SK-N-MC (cell line): ENCODE data around the gene CORIN.

Experiments
- DNase-seq: peaks from one replicate; pipeline ENCODE4 v3.0.0-alpha.2; 2011; ENCODE audit warnings: low read depth, low spot score
- H3K27ac ChIP-seq: fragments of 200-600 bp; sonication (generic); 2 replicates; pipeline ENCODE4 v1.5.1; 2016; ENCODE audit warnings: mixed run types
- H3K36me3 ChIP-seq: fragments of 200-600 bp; sonication (generic); 2 replicates; pipeline ENCODE4 v1.6.1; 2017; ENCODE audit warnings: antibody characterized with exemption, low read length, mixed read lengths; ENCODE audit not compliant: insufficient read depth
- H3K4me3 ChIP-seq: fragments of 200-600 bp; sonication (generic); 2 replicates; pipeline ENCODE4 v1.5.1; 2016
- H3K9ac ChIP-seq: fragments of 200-600 bp; sonication (generic); 2 replicates; pipeline ENCODE4 v1.8.0; 2017; ENCODE audit warnings: mixed run types, mixed read lengths; ENCODE audit not compliant: insufficient read length
- H3K9me3 ChIP-seq: fragments of 200-600 bp; sonication (generic); 2 replicates; pipeline ENCODE4 v1.6.1; 2017; ENCODE audit warnings: low read depth, mild to moderate bottlenecking, antibody characterized with exemption, low read length, moderate library complexity, mixed read lengths
- EZH2 ChIP-seq: fragments of 200-600 bp; sonication (generic); IDR thresholded peaks from one replicate; pipeline ENCODE4 v1.6.1; 2017; ENCODE audit warnings: antibody characterized with exemption
- FOXP2 ChIP-seq: optimal IDR thresholded peaks from 2 replicates; pipeline ENCODE3; 2011; ENCODE audit warnings: mild to moderate bottlenecking, moderate library complexity; ENCODE audit not compliant: insufficient read depth; ENCODE audit errors: extremely low read length, control extremely low read depth
- POLR2AphosphoS5 ChIP-seq: IDR thresholded peaks from 2 replicates; pipeline ENCODE4 v1.6.1; 2012; ENCODE audit warnings: mild to moderate bottlenecking, low read depth, low read length, borderline replicate concordance

The CORIN gene

GRCh38 chr4:47736146-47736545 is 101.7 kb downstream of the CORIN start:
- no peaks in the 10 kb centered on the region for H3K9me3 ChIP-seq
- no peak for DNase-seq
- no peak overlapping the region for H3K9ac ChIP-seq
- no peak overlapping the region for H3K27ac ChIP-seq
- H3K4me3 ChIP-seq: no peak overlapping the region
- TF ChIP-seq FOXP2 (no peak), POLR2AphosphoS5 (no peak), EZH2 (no peak)
- H3K36me3 ChIP-seq: no peaks in the 10 kb centered on the region

- Histone ChIP-seq H3K9ac (no peak overlapping the region), H3K4me3 (no peak overlapping the region), H3K27ac (no peak overlapping the region), H3K9me3 (no peaks in the 10 kb centered on the region), H3K36me3 (no peaks in the 10 kb centered on the region)
- TF ChIP-seq FOXP2 (no peak), POLR2AphosphoS5 (no peak), EZH2 (no peak)
- no peak for DNase-seq
Observed at GRCh38 chr4:47733302-47734175, 104.3 kb downstream of the CORIN start.

GRCh38 chr4:47731182-47731581 is 106.7 kb downstream of the CORIN start:
- no peak overlapping the region for H3K27ac ChIP-seq
- no peaks in the 10 kb centered on the region for H3K9me3 ChIP-seq
- H3K4me3 ChIP-seq: no peak overlapping the region
- TF ChIP-seq EZH2: no peak
- no peak for TF ChIP-seq POLR2AphosphoS5
- TF ChIP-seq FOXP2: no peak
- no peak overlapping the region for H3K9ac ChIP-seq
- H3K36me3 ChIP-seq: no peaks in the 10 kb centered on the region
- no peak for DNase-seq

- Histone ChIP-seq H3K9me3 (no peaks in the 10 kb centered on the region), H3K27ac (no peak overlapping the region), H3K4me3 (no peak overlapping the region), H3K9ac (no peak overlapping the region), H3K36me3 (no peaks in the 10 kb centered on the region)
- no peak for DNase-seq
- no peak for TF ChIP-seq EZH2
- no peak for TF ChIP-seq FOXP2
Observed at GRCh38 chr4:47729131-47729680, 108.7 kb downstream of the CORIN start.

- Histone ChIP-seq H3K4me3 (no peak overlapping the region), H3K36me3 (no peaks in the 10 kb centered on the region), H3K27ac (no peak overlapping the region), H3K9me3 (no peaks in the 10 kb centered on the region; the same call in 1 of the 2 replicates), H3K9ac (no peak overlapping the region)
- DNase-seq: no peak
- TF ChIP-seq FOXP2 (no peak), POLR2AphosphoS5 (no peak), EZH2 (no peak)
Observed at GRCh38 chr4:47721892-47722575, 115.8 kb downstream of the CORIN start.

- DNase-seq: no peak
- Histone ChIP-seq H3K36me3 (no peaks in the 10 kb centered on the region), H3K4me3 (no peak overlapping the region), H3K9me3 (no peaks in the 10 kb centered on the region; the same call in 1 of the 2 replicates), H3K9ac (no peak overlapping the region), H3K27ac (no peak overlapping the region)
- TF ChIP-seq FOXP2: no peak
- no peak for TF ChIP-seq EZH2
- no peak for TF ChIP-seq POLR2AphosphoS5
Observed at GRCh38 chr4:47721485-47721884, 116.4 kb downstream of the CORIN start.

GRCh38 chr4:47720787-47721186 is 117.1 kb downstream of the CORIN start:
- DNase-seq: no peak
- TF ChIP-seq FOXP2 (no peak), EZH2 (no peak), POLR2AphosphoS5 (no peak)

GRCh38 chr4:47719576-47719975 is 118.3 kb downstream of the CORIN start:
- TF ChIP-seq POLR2AphosphoS5 (no peak; the same call in 1 of the 2 replicates), EZH2 (no peak), FOXP2 (no peak)
- peak; percentile 73 for DNase-seq
- Histone ChIP-seq H3K9me3 (no peaks in the 10 kb centered on the region; the same call in 1 of the 2 replicates), H3K9ac (peak overlapping the region; percentile 24), H3K36me3 (no peaks in the 10 kb centered on the region), H3K27ac (peak overlapping the region; percentile 87), H3K4me3 (peak overlapping the region; percentile 67)

More at GRCh38 chr4:47720787-47721186, 117.1 kb downstream of the CORIN start:
- H3K9me3 ChIP-seq: no peaks in the 10 kb centered on the region; the same call in 1 of the 2 replicates
- no peaks in the 10 kb centered on the region for H3K36me3 ChIP-seq
- H3K9ac ChIP-seq: no peak overlapping the region
- H3K27ac ChIP-seq: no peak overlapping the region
- no peak overlapping the region for H3K4me3 ChIP-seq
